Measurements from ENCODE around the gene AFAP1L1.
"Not testable (repeated sequence)": the region's sequence is repeated elsewhere in the genome, so short reads cannot be mapped to it uniquely, and the experiment has no call there.

The AFAP1L1 gene

GRCh38 chr5:149376104-149376503, 104.4 kb downstream of the AFAP1L1 start:
- no peak for DNase-seq

GRCh38 chr5:149376711-149377447, 105.2 kb downstream of the AFAP1L1 start:
- no peak for DNase-seq

- DNase-seq = no peak
These were observed 106.7 kb downstream of the AFAP1L1 start for GRCh38 chr5:149378241-149378820.

- no peak for DNase-seq
These were observed 107.6 kb downstream of the AFAP1L1 start, which contains the start of gene IL17B for GRCh38 chr5:149379177-149379761. Gene IL17B, minus strand, starts transcription at chr5:149379292. Its CDS starts 67 bp downstream, at chr5:149379225.

- DNase-seq = no peak
These were observed 108.2 kb downstream of the AFAP1L1 start for GRCh38 chr5:149379818-149380374.

- no peak for DNase-seq
These were observed 108.9 kb downstream of the AFAP1L1 start for GRCh38 chr5:149380466-149381121.

GRCh38 chr5:149381261-149381985, 109.8 kb downstream of the AFAP1L1 start:
- DNase-seq = no peak

GRCh38 chr5:149381986-149382338, 110.3 kb downstream of the AFAP1L1 start:
- DNase-seq = peak; percentile 67

GRCh38 chr5:149382517-149383220, 111.0 kb downstream of the AFAP1L1 start:
- DNase-seq = no peak

- no peak for DNase-seq
These were observed 111.7 kb downstream of the AFAP1L1 start for GRCh38 chr5:149383399-149383798.

- no peak for DNase-seq
These were observed 114.5 kb downstream of the AFAP1L1 start for GRCh38 chr5:149386166-149386565.

- DNase-seq = no peak
These were observed 115.5 kb downstream of the AFAP1L1 start for GRCh38 chr5:149387081-149387631.

- no peak for DNase-seq
These were observed 116.3 kb downstream of the AFAP1L1 start for GRCh38 chr5:149387982-149388381.

- no peak for DNase-seq
These were observed 117.0 kb downstream of the AFAP1L1 start for GRCh38 chr5:149388498-149389190.

- no peak for DNase-seq
These were observed 118.2 kb downstream of the AFAP1L1 start for GRCh38 chr5:149389552-149390495.

- DNase-seq = not testable (repeated sequence)
These were observed 119.4 kb downstream of the AFAP1L1 start for GRCh38 chr5:149391076-149391475.
